IPS-NIHi7 (cell line): ENCODE measurements around the gene DHCR24.
"Not testable (repeated sequence)": the region's sequence is repeated elsewhere in the genome, so short reads cannot be mapped to it uniquely, and the experiment has no call there.

Experiments
- DNase-seq: peaks from one replicate; pipeline ENCODE4 v3.0.0; 2012; ENCODE audit warnings: mixed read lengths; ENCODE audit errors: extremely low spot score

DHCR24 gene

GRCh38 chr1:54887665-54888071 is 673 bp upstream of the DHCR24 start:
- peak; percentile 17 for DNase-seq

- DNase-seq: peak; percentile 75
Observed at GRCh38 chr1:54885807-54886723, 930 bp downstream of the DHCR24 start.

DNA sequence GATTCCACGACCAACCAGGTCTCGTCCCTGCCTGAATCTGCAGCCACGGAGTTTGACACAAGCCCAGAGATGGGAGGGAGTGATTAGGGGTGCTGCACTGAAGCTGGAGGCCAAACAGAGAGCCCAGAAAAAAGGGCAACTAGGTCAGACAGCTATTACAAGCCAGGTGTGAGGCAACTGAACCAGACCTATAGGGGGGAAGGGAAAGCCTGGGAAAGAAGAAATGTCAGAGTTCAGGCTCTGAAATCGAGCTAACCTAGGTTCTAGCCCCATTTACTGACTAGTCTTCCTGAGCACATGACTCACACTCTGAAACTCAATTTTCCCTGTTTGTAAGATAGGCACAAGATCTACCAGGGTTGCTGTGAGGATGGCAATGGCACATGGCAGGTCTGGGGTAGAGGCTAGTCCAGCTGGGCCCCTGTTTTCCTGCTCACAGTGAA is 1.7 kb downstream of the DHCR24 start:
- no peak for DNase-seq

DNA sequence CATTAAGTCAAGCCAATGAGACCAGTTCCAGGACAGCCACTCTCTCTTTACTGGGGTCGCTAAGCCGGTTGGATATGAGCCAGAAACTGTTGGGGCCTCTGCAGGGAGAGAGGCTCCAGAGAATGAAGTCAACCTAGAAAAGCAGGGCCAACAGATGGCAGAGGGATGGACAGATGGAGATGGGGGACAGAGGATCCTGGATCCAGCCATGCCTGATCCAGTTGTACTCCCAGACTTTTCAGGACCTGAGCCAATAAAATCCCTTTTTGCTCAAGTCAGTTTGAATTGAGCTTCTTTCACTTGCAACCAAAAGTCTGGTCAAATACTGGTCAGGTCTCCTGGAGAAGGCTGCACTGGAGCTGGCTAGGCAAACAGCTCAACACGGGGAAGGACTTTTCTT is 2.2 kb downstream of the DHCR24 start:
- no peak for DNase-seq

DNA sequence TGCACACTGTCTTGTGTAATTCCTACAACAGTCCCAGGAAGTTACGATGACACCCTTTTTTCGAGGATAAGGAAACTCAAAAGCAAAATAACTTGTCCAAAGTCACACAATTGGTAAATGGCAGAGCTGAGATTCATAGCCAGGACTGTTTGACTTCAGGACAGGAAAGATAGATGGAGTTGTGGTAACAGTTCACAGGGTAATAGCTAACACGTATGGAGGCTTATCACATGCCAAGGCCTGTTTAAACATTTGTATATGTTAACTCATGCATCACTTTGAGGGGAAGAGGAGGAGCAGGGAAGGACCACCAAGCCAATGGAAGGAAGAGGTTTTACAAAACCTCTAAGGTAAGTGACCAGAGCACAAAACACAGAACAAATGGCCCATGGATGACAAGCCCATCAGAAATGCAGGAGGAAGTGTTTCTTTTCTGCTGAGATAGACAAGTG is 2.8 kb downstream of the DHCR24 start:
- no peak for DNase-seq

DNA sequence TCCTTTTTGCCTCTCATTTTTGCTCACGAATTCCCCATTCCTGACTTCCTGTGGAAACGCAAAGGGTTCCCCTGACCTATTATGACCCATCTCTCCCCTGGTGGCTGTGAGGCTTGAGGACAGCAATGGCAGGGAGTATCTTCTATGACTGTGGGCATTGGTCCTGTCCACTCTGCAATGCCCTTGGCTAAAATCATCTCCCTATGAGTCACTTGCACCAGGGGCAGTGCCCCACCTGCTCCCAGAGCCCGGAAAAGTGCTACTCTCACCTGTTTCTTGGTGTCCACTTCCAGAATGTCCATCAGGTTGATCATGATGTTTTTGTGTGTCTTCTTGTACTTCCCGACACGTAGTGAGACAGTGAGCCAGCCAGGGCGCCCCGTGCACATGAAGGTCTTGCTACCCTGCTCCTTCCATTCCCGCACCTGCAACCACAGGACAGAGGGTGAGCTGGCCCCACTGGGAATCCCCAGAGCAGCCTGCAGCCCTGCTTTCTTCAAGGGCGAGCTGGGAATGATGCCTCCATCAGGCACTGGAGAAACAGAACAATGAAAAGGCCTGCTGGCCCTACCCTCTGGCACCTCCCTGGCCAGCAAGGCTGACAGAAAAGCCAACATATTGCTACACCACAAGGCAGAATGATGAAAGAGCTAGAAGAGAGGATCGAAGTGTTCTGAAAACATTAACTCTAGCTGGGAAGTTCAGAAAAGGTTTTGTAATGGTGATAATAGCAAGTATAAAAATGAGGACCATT is 3.5 kb downstream of the DHCR24 start:
- DNase-seq: no peak

GRCh38 chr1:54882519-54882918 is 4.5 kb downstream of the DHCR24 start:
- no peak for DNase-seq

GRCh38 chr1:54881604-54882003 is 5.4 kb downstream of the DHCR24 start:
- not testable (repeated sequence) for DNase-seq

DNA sequence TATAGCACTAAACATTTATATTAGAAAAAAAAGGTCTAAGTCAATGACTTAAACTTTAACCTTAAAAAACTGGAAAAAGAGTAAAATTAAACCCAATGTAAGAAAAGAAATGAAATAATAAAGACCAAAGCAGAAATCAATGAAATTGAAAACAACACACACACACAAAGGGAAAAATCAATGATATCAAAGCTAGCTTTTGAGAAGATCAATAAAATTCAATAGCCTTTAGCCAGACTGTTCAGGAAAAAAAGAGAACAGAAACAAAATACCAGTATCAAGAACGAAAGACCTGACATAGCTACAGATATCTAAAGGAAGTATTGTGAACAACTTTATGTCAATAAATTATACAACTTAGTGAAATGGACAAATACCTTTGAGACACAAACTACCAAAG is 7.1 kb downstream of the DHCR24 start:
- no peak for DNase-seq

GRCh38 chr1:54876814-54877213 is 10.2 kb downstream of the DHCR24 start:
- DNase-seq: no peak

GRCh38 chr1:54875000-54875399 is 12.0 kb downstream of the DHCR24 start:
- DNase-seq: no peak

DNA sequence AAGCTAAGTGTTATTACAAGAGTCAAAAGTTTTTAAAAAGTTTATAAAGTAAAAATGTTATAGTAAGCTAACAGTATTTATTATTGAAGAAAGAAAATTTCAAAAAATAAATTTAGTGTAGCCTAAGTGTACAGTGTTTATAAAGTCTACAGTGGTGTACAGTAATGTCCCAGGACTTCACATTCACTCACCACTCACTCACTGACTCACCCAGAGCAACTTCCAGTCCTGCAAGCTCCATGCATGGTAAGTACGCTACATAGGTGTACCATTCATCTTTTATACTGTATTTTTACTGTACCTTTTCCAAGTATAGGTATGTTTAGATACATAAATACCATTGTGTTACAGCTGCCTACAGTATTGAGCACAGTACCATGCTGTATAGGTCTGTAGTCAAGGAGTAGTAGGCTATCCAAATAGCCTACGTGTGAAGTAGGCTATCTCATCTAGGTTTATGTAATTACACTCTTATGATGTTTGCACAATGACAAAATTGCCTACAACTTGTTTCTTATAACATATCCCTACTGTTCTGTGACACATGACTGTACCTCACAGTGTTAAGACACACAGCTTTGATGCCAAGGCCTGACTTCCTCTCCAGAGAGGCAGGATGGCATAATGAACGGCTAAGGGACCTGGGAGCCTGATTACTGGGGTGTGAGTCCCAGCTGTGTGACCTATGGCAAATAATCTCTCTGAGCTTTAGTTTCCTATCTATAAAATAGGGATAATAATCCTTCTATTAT is 12.7 kb downstream of the DHCR24 start:
- DNase-seq: no peak

DNA sequence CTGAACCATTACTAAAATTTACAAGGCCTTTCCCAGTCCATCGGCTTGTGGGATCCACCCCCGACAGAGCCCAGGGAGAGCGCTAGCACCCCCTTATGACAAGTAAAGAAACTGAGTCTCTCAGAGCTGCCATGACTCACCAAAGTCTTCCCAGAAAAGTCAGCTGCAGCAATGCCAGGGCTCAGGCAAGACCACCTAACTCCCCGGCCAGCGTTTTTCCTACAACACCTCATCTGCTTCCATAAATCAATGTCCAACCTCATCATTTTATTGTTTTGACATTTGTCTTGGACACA is 15.0 kb downstream of the DHCR24 start:
- DNase-seq: no peak

- DNase-seq: no peak
Observed at GRCh38 chr1:54871275-54872035, 15.5 kb downstream of the DHCR24 start.

DNA sequence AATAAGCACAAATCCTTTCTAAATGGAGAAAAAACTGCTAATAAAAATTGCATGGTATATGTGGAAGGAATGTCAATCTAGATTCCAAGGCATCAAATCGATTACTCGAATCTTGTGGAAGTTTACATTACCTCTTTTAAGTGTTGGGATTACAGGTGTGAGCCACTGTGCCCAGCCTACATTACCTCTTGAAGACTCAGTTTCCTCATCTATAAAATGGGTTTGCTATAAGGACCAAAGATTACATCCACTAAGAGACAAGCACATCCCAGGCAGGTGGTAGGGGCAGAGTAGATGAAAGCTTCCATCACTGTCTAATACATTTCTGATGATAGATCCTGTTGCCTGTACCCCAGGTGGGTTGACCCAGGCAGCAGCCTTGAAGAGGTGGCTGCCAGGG is 16.1 kb downstream of the DHCR24 start:
- no peak for DNase-seq

DNA sequence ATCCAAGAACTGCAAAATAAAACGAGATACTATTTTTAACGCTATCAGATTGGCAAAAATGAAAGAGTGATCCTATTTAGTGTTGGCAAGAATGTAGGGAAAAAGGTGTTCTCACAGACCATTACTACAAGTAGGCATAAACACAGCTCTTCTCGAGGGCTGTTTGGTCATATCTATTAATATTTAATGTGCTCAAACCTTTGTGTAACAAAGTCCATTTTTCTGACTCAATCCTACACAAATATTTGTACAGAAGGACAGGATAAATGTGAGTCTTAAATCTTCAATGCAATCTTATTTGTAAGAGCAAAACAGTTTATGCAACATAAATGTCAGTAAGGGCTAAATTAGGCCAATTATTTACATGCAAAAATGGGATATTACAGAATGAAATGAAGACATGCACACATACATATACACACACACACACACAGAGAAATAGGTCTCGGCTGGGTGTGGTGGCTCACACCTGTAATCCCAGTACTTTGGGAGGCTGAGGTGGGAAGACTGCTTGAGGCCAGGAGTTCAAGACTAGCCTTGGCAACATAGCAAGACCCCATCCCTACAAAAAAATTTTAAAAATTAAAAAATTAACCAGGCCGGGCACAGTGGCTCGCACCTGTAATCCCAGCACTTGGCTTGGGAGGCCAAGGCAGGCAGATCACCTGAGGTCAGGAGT is 17.7 kb downstream of the DHCR24 start:
- no peak for DNase-seq

GRCh38 chr1:54867717-54868057 is 19.3 kb downstream of the DHCR24 start:
- DNase-seq: no peak

GRCh38 chr1:54866801-54867716 is 19.9 kb downstream of the DHCR24 start:
- DNase-seq: no peak

GRCh38 chr1:54865238-54866073 is 21.5 kb downstream of the DHCR24 start:
- DNase-seq: no peak
